ENCODE data around the gene DPY19L1. TPM values are rescaled to one million over a fixed set of nuclear protein-coding genes. Genes with fewer than 3 reads are reported as not detected.
A peak's percentile ranks its signal among the peaks of the same experiment; 100 is the strongest.

DPY19L1 gene
- total RNA-seq, 1 donor from 2014 or later: 46.4 TPM

GRCh38 chr7:35015346-35015859, 21.9 kb downstream of the DPY19L1 start:
- no peak overlapping the region for H3K4me3 ChIP-seq (ENCODE audit: insufficient read depth, low read depth, low read length)
- Mint-ChIP-seq H3K27ac (ENCODE audit: unreplicated experiment) (no peak overlapping the region), H3K9me3 (ENCODE audit: unreplicated experiment) (no peaks in the 10 kb centered on the region), H3K4me3 (ENCODE audit: unreplicated experiment) (no peak overlapping the region), H3K4me1 (ENCODE audit: low read depth, unreplicated experiment) (peaks cover 9% of the 10 kb centered on the region), H3K27me3 (ENCODE audit: low read depth, unreplicated experiment) (no peaks in the 10 kb centered on the region), H3K36me3 (ENCODE audit: low read depth, unreplicated experiment) (peaks cover 9% of the 10 kb centered on the region)
- FAIRE-seq: no peak
- H3K27ac ChIP-seq (ENCODE audit: low read depth, low read length): no peak overlapping the region
- H3K4me2 ChIP-seq (ENCODE audit: low read length): no peak overlapping the region
- peaks cover 3% of the 10 kb centered on the region for H3K79me2 ChIP-seq (ENCODE audit: insufficient read depth, low read length)
- H2AFZ ChIP-seq (ENCODE audit: low read depth, low read length): no peak overlapping the region
- peaks cover 9% of the 10 kb centered on the region for H3K36me3 ChIP-seq (ENCODE audit: insufficient read depth, low read length)
- DNase-seq (ENCODE audit: low read depth): peak; percentile 56
- no peaks in the 10 kb centered on the region for H3K9me3 ChIP-seq (ENCODE audit: insufficient read depth, low read depth, low read length)
- no peak overlapping the region for H3K9ac ChIP-seq (ENCODE audit: low read length)
- TF ChIP-seq, protein P1, sequence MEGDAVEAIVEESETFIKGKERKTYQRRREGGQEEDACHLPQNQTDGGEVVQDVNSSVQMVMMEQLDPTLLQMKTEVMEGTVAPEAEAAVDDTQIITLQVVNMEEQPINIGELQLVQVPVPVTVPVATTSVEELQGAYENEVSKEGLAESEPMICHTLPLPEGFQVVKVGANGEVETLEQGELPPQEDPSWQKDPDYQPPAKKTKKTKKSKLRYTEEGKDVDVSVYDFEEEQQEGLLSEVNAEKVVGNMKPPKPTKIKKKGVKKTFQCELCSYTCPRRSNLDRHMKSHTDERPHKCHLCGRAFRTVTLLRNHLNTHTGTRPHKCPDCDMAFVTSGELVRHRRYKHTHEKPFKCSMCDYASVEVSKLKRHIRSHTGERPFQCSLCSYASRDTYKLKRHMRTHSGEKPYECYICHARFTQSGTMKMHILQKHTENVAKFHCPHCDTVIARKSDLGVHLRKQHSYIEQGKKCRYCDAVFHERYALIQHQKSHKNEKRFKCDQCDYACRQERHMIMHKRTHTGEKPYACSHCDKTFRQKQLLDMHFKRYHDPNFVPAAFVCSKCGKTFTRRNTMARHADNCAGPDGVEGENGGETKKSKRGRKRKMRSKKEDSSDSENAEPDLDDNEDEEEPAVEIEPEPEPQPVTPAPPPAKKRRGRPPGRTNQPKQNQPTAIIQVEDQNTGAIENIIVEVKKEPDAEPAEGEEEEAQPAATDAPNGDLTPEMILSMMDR (IDR thresholded peaks at IDR 0.05; ENCODE audit: insufficient read depth, low read depth, low read length): no peak
- TF ChIP-seq EZH2 (IDR thresholded peaks at IDR 0.05; ENCODE audit: insufficient read depth, low read length): no peak
- no peaks in the 10 kb centered on the region for H3K27me3 ChIP-seq (ENCODE audit: insufficient read depth, low read length)
- no peaks in the 10 kb centered on the region for H3K4me1 ChIP-seq (ENCODE audit: insufficient read depth, low read length)
- H4K20me1 ChIP-seq (ENCODE audit: insufficient read depth, low read length): peaks cover 6% of the 10 kb centered on the region

DNA sequence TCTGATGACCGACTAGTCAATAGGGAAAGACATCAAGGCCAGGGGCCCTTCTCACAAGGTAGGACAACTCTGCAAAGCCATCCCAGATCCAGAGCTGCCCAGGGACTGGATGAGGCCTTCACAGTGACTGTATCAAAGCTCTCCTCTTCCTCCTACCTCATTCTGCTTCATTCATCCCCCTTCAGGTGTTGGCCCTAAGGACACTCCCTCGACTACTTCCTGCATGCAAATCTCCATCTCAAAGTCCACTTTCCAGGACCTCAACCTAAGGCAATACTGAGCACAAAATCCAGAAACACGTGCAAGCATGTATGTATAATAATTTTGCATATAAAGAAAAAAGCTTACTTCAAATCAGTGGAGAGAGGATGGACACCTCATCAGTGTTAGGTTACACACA, 25.1 kb downstream of the DPY19L1 start:
- no peak overlapping the region for H3K4me3 ChIP-seq (ENCODE audit: insufficient read depth, low read depth, low read length)
- Mint-ChIP-seq H3K27ac (ENCODE audit: unreplicated experiment) (no peak overlapping the region), H3K27me3 (ENCODE audit: low read depth, unreplicated experiment) (no peaks in the 10 kb centered on the region), H3K9me3 (ENCODE audit: unreplicated experiment) (no peaks in the 10 kb centered on the region), H3K36me3 (ENCODE audit: low read depth, unreplicated experiment) (peaks cover 12% of the 10 kb centered on the region), H3K4me1 (ENCODE audit: low read depth, unreplicated experiment) (peaks cover 13% of the 10 kb centered on the region), H3K4me3 (ENCODE audit: unreplicated experiment) (no peak overlapping the region)
- H3K27ac ChIP-seq (ENCODE audit: low read depth, low read length): no peak overlapping the region
- DNase-seq (ENCODE audit: low read depth) (no peak), FAIRE-seq (no peak)
- peaks cover 9% of the 10 kb centered on the region for H3K36me3 ChIP-seq (ENCODE audit: insufficient read depth, low read length)
- H3K27me3 ChIP-seq (ENCODE audit: insufficient read depth, low read length): no peaks in the 10 kb centered on the region
- no peak overlapping the region for H2AFZ ChIP-seq (ENCODE audit: low read depth, low read length)
- no peaks in the 10 kb centered on the region for H4K20me1 ChIP-seq (ENCODE audit: insufficient read depth, low read length)
- H3K9me3 ChIP-seq (ENCODE audit: insufficient read depth, low read depth, low read length): no peaks in the 10 kb centered on the region
- no peak overlapping the region for H3K9ac ChIP-seq (ENCODE audit: low read length)
- no peaks in the 10 kb centered on the region for H3K4me1 ChIP-seq (ENCODE audit: insufficient read depth, low read length)
- no peaks in the 10 kb centered on the region for H3K79me2 ChIP-seq (ENCODE audit: insufficient read depth, low read length)
- no peak for TF ChIP-seq EZH2 (IDR thresholded peaks at IDR 0.05; ENCODE audit: insufficient read depth, low read length)
- TF ChIP-seq, protein P1 (IDR thresholded peaks at IDR 0.05; ENCODE audit: insufficient read depth, low read depth, low read length): no peak
- no peak overlapping the region for H3K4me2 ChIP-seq (ENCODE audit: low read length)

- H3K9ac ChIP-seq (ENCODE audit: low read length): no peak overlapping the region
- H3K9me3 Mint-ChIP-seq (ENCODE audit: unreplicated experiment): no peaks in the 10 kb centered on the region
- no peaks in the 10 kb centered on the region for H3K9me3 ChIP-seq (ENCODE audit: insufficient read depth, low read depth, low read length)
- no peaks in the 10 kb centered on the region for H3K4me1 ChIP-seq (ENCODE audit: insufficient read depth, low read length)
- H3K27me3 ChIP-seq (ENCODE audit: insufficient read depth, low read length): no peaks in the 10 kb centered on the region
- peaks cover 9% of the 10 kb centered on the region for H3K36me3 ChIP-seq (ENCODE audit: insufficient read depth, low read length)
- H3K27ac Mint-ChIP-seq (ENCODE audit: unreplicated experiment): no peak overlapping the region
- DNase-seq (ENCODE audit: low read depth): no peak
- no peak for FAIRE-seq
- no peak overlapping the region for H3K4me3 Mint-ChIP-seq (ENCODE audit: unreplicated experiment)
- H2AFZ ChIP-seq (ENCODE audit: low read depth, low read length): no peak overlapping the region
- no peak overlapping the region for H3K4me3 ChIP-seq (ENCODE audit: insufficient read depth, low read depth, low read length)
- H3K79me2 ChIP-seq (ENCODE audit: insufficient read depth, low read length): peaks cover under 1% of the 10 kb centered on the region
- H3K4me2 ChIP-seq (ENCODE audit: low read length): no peak overlapping the region
- no peak overlapping the region for H3K27ac ChIP-seq (ENCODE audit: low read depth, low read length)
- H4K20me1 ChIP-seq (ENCODE audit: insufficient read depth, low read length): no peaks in the 10 kb centered on the region
- H3K4me1 Mint-ChIP-seq (ENCODE audit: low read depth, unreplicated experiment): peaks cover 19% of the 10 kb centered on the region
- no peaks in the 10 kb centered on the region for H3K27me3 Mint-ChIP-seq (ENCODE audit: low read depth, unreplicated experiment)
- TF ChIP-seq, protein P1 (IDR thresholded peaks at IDR 0.05; ENCODE audit: insufficient read depth, low read depth, low read length): no peak
- TF ChIP-seq EZH2 (IDR thresholded peaks at IDR 0.05; ENCODE audit: insufficient read depth, low read length): no peak
- H3K36me3 Mint-ChIP-seq (ENCODE audit: low read depth, unreplicated experiment): peaks cover 12% of the 10 kb centered on the region
Observed at GRCh38 chr7:35011085-35011484, 26.2 kb downstream of the DPY19L1 start.

Data from astrocyte (in vitro differentiated cells and primary cell).